ENCODE measurements around the gene CD8A.

CD8A gene

GRCh38 chr2:86778957-86779356 is 11.8 kb downstream of the CD8A start:
- H2AFZ ChIP-seq (ENCODE audit: low read depth, low read length): no peak overlapping the region
- H4K20me1 ChIP-seq (ENCODE audit: insufficient read depth, low read length): no peaks in the 10 kb centered on the region
- no peak overlapping the region for H3K4me3 ChIP-seq (ENCODE audit: low read depth in 1 of 2, low read length in 2 of 2)
- no peak for DNase-seq
- H3K27me3 ChIP-seq (ENCODE audit: insufficient read depth, low read length, poor library complexity): no peaks in the 10 kb centered on the region
- TF ChIP-seq CTCF (IDR thresholded peaks at IDR 0.05; ENCODE audit: borderline replicate concordance, extremely low read depth, low read length, poor library complexity, severe bottlenecking): no peak
- no peak for TF ChIP-seq EZH2 (IDR thresholded peaks at IDR 0.05; ENCODE audit: borderline replicate concordance, low read depth, low read length, severe bottlenecking)
- no peaks in the 10 kb centered on the region for H3K9me3 ChIP-seq (ENCODE audit: insufficient read depth, low read length, severe bottlenecking)
- H3K9ac ChIP-seq (ENCODE audit: low read depth, low read length): no peak overlapping the region
- no peaks in the 10 kb centered on the region for H3K4me1 ChIP-seq (ENCODE audit: insufficient read depth, low read length)
- no peaks in the 10 kb centered on the region for H3K79me2 ChIP-seq (ENCODE audit: insufficient read depth, low read length)
- H3K27ac ChIP-seq (ENCODE audit: low read length): no peak overlapping the region
- ATAC-seq (ENCODE audit: insufficient read depth, low read depth): no peak
- peaks cover 27% of the 10 kb centered on the region for H3K36me3 ChIP-seq (ENCODE audit: insufficient read depth, low read length)
- no peak overlapping the region for H3K4me2 ChIP-seq (ENCODE audit: insufficient read depth, low read length)

GRCh38 chr2:86776532-86776931 is 14.2 kb downstream of the CD8A start:
- no peaks in the 10 kb centered on the region for H3K9me3 ChIP-seq (ENCODE audit: insufficient read depth, low read length, severe bottlenecking)
- no peaks in the 10 kb centered on the region for H3K79me2 ChIP-seq (ENCODE audit: insufficient read depth, low read length)
- DNase-seq (no peak), ATAC-seq (ENCODE audit: insufficient read depth, low read depth) (no peak)
- H4K20me1 ChIP-seq (ENCODE audit: insufficient read depth, low read length): no peaks in the 10 kb centered on the region
- no peak overlapping the region for H3K9ac ChIP-seq (ENCODE audit: low read depth, low read length)
- TF ChIP-seq EZH2 (IDR thresholded peaks at IDR 0.05; ENCODE audit: borderline replicate concordance, low read depth, low read length, severe bottlenecking): no peak
- TF ChIP-seq CTCF (IDR thresholded peaks at IDR 0.05; ENCODE audit: borderline replicate concordance, extremely low read depth, low read length, poor library complexity, severe bottlenecking): no peak
- H2AFZ ChIP-seq (ENCODE audit: low read depth, low read length): no peak overlapping the region
- H3K27ac ChIP-seq (ENCODE audit: low read length): no peak overlapping the region
- peaks cover 50% of the 10 kb centered on the region for H3K36me3 ChIP-seq (ENCODE audit: insufficient read depth, low read length)
- no peak overlapping the region for H3K4me3 ChIP-seq (ENCODE audit: low read depth in 1 of 2, low read length in 2 of 2)
- H3K4me1 ChIP-seq (ENCODE audit: insufficient read depth, low read length): no peaks in the 10 kb centered on the region
- H3K27me3 ChIP-seq (ENCODE audit: insufficient read depth, low read length, poor library complexity): no peaks in the 10 kb centered on the region
- H3K4me2 ChIP-seq (ENCODE audit: insufficient read depth, low read length): no peak overlapping the region

GRCh38 chr2:86775338-86775737 is 15.4 kb downstream of the CD8A start:
- H3K9ac ChIP-seq (ENCODE audit: low read depth, low read length): no peak overlapping the region
- no peak overlapping the region for H3K4me2 ChIP-seq (ENCODE audit: insufficient read depth, low read length)
- no peak overlapping the region for H3K4me3 ChIP-seq (ENCODE audit: low read depth in 1 of 2, low read length in 2 of 2)
- no peaks in the 10 kb centered on the region for H4K20me1 ChIP-seq (ENCODE audit: insufficient read depth, low read length)
- H3K4me1 ChIP-seq (ENCODE audit: insufficient read depth, low read length): no peaks in the 10 kb centered on the region
- no peaks in the 10 kb centered on the region for H3K79me2 ChIP-seq (ENCODE audit: insufficient read depth, low read length)
- DNase-seq: no peak
- no peaks in the 10 kb centered on the region for H3K9me3 ChIP-seq (ENCODE audit: insufficient read depth, low read length, severe bottlenecking)
- H3K27ac ChIP-seq (ENCODE audit: low read length): no peak overlapping the region
- H3K27me3 ChIP-seq (ENCODE audit: insufficient read depth, low read length, poor library complexity): no peaks in the 10 kb centered on the region
- TF ChIP-seq EZH2 (IDR thresholded peaks at IDR 0.05; ENCODE audit: borderline replicate concordance, low read depth, low read length, severe bottlenecking) (no peak), CTCF (IDR thresholded peaks at IDR 0.05; ENCODE audit: borderline replicate concordance, extremely low read depth, low read length, poor library complexity, severe bottlenecking) (no peak)
- ATAC-seq (ENCODE audit: insufficient read depth, low read depth): no peak
- peaks cover 62% of the 10 kb centered on the region for H3K36me3 ChIP-seq (ENCODE audit: insufficient read depth, low read length)
- no peak overlapping the region for H2AFZ ChIP-seq (ENCODE audit: low read depth, low read length)

GRCh38 chr2:86774862-86775261 is 15.9 kb downstream of the CD8A start:
- peaks cover 67% of the 10 kb centered on the region for H3K36me3 ChIP-seq (ENCODE audit: insufficient read depth, low read length)
- no peaks in the 10 kb centered on the region for H3K79me2 ChIP-seq (ENCODE audit: insufficient read depth, low read length)
- no peak overlapping the region for H3K9ac ChIP-seq (ENCODE audit: low read depth, low read length)
- no peak for ATAC-seq (ENCODE audit: insufficient read depth, low read depth)
- H3K27ac ChIP-seq (ENCODE audit: low read length): no peak overlapping the region
- no peak for TF ChIP-seq EZH2 (IDR thresholded peaks at IDR 0.05; ENCODE audit: borderline replicate concordance, low read depth, low read length, severe bottlenecking)
- no peak for TF ChIP-seq CTCF (IDR thresholded peaks at IDR 0.05; ENCODE audit: borderline replicate concordance, extremely low read depth, low read length, poor library complexity, severe bottlenecking)
- no peaks in the 10 kb centered on the region for H3K27me3 ChIP-seq (ENCODE audit: insufficient read depth, low read length, poor library complexity)
- no peak overlapping the region for H3K4me2 ChIP-seq (ENCODE audit: insufficient read depth, low read length)
- DNase-seq: no peak
- H3K4me3 ChIP-seq (ENCODE audit: low read depth in 1 of 2, low read length in 2 of 2): no peak overlapping the region
- no peaks in the 10 kb centered on the region for H3K4me1 ChIP-seq (ENCODE audit: insufficient read depth, low read length)
- H2AFZ ChIP-seq (ENCODE audit: low read depth, low read length): no peak overlapping the region
- no peaks in the 10 kb centered on the region for H4K20me1 ChIP-seq (ENCODE audit: insufficient read depth, low read length)
- H3K9me3 ChIP-seq (ENCODE audit: insufficient read depth, low read length, severe bottlenecking): no peaks in the 10 kb centered on the region
